Measurements from ENCODE around the gene TM2D3.

TM2D3 gene

GRCh38 chr15:101652098-101652785, at the start of gene TM2D3:
TSS of gene TM2D3 (minus strand) at chr15:101652381. CDS start at chr15:101652361, 20 bp downstream.
- DNase-seq (ENCODE audit: low read depth in 2 of 2), result peak; percentile 90 to 92

GRCh38 chr15:101698314-101698713, 46.1 kb upstream of the TM2D3 start:
- DNase-seq (ENCODE audit: low read depth in 2 of 2), result no peak

- no peak for DNase-seq (ENCODE audit: low read depth in 2 of 2)
Measured at GRCh38 chr15:101697488-101697887, 45.3 kb upstream of the TM2D3 start.

GRCh38 chr15:101696829-101697228, 44.6 kb upstream of the TM2D3 start:
- DNase-seq (ENCODE audit: low read depth in 2 of 2), result no peak

- no peak for DNase-seq (ENCODE audit: low read depth in 2 of 2)
Measured at GRCh38 chr15:101694261-101694660, 42.1 kb upstream of the TM2D3 start.

GRCh38 chr15:101692801-101693598, 40.8 kb upstream of the TM2D3 start:
- no peak for DNase-seq (ENCODE audit: low read depth in 2 of 2)

- no peak for DNase-seq (ENCODE audit: low read depth in 2 of 2)
Measured at GRCh38 chr15:101689901-101690300, 37.7 kb upstream of the TM2D3 start.

- DNase-seq (ENCODE audit: low read depth in 2 of 2), result no peak
Measured at GRCh38 chr15:101686718-101687117, 34.5 kb upstream of the TM2D3 start.

GRCh38 chr15:101684877-101685276, 32.7 kb upstream of the TM2D3 start:
- DNase-seq (ENCODE audit: low read depth in 2 of 2), result no peak

- no peak for DNase-seq (ENCODE audit: low read depth in 2 of 2)
Measured at GRCh38 chr15:101684384-101684783, 32.2 kb upstream of the TM2D3 start.

GRCh38 chr15:101679806-101680205, 27.6 kb upstream of the TM2D3 start:
- DNase-seq (ENCODE audit: low read depth in 2 of 2), result no peak

GRCh38 chr15:101676921-101677329, 24.7 kb upstream of the TM2D3 start:
- no peak for DNase-seq (ENCODE audit: low read depth in 2 of 2)

GRCh38 chr15:101675796-101676582, 23.8 kb upstream of the TM2D3 start:
- DNase-seq (ENCODE audit: low read depth in 2 of 2), result no peak

- DNase-seq (ENCODE audit: low read depth in 2 of 2), result no peak
Measured at GRCh38 chr15:101675015-101675414, 22.8 kb upstream of the TM2D3 start.

- DNase-seq (ENCODE audit: low read depth in 2 of 2), result no peak
Measured at GRCh38 chr15:101672298-101672697, 20.1 kb upstream of the TM2D3 start.

GRCh38 chr15:101669744-101670143, 17.6 kb upstream of the TM2D3 start:
- no peak for DNase-seq (ENCODE audit: low read depth in 2 of 2)

- DNase-seq (ENCODE audit: low read depth in 2 of 2), result no peak
Measured at GRCh38 chr15:101667881-101668280, 15.7 kb upstream of the TM2D3 start.

GRCh38 chr15:101664303-101664913, 12.2 kb upstream of the TM2D3 start:
- DNase-seq (ENCODE audit: low read depth in 2 of 2), result no peak

GRCh38 chr15:101662203-101662602, 10.0 kb upstream of the TM2D3 start:
- DNase-seq (ENCODE audit: low read depth in 2 of 2), result no peak

- no peak for DNase-seq (ENCODE audit: low read depth in 2 of 2)
Measured at GRCh38 chr15:101660005-101660404, 7.8 kb upstream of the TM2D3 start.

GRCh38 chr15:101657968-101658784, 6.0 kb upstream of the TM2D3 start:
- DNase-seq (ENCODE audit: low read depth in 2 of 2), result no peak
